Kidney (tissue), 14 donors: ENCODE results near the gene SEPTIN8. TPM values are rescaled to one million over a fixed set of nuclear protein-coding genes. Genes with fewer than 3 reads are reported as not detected.

Source experiments
- DNase-seq, 5 donors: peaks; one replicate each; pipeline ENCODE4 v3.0.0-alpha.2; 2013 to 2020
- FAIRE-seq: peaks from 2 replicates; lab custom pipeline; 2012; peaks lifted over from hg19 to GRCh38; lab: Jason Lieb, UNC
- H3K27ac ChIP-seq, 2 donors: one replicate each; pipeline ENCODE4 v1.7.0; 2013; ENCODE audit warnings: low read depth in 2 of 2, low read length in 2 of 2, inconsistent platforms in 1 of 2
- H3K27me3 ChIP-seq: one replicate; pipeline ENCODE4 v1.7.1; 2013; ENCODE audit warnings: low read length, inconsistent platforms; ENCODE audit not compliant: control insufficient read depth, insufficient read depth
- H3K36me3 ChIP-seq, 3 donors: one replicate each; pipeline versions ENCODE4 v1.7.0 to v1.7.1; 2013; ENCODE audit warnings: low read length in 3 of 3, control low read depth in 1 of 3, inconsistent platforms in 1 of 3; ENCODE audit not compliant: insufficient read depth in 3 of 3, control insufficient read depth in 2 of 3
- H3K4me1 ChIP-seq, 3 donors: one replicate each; pipeline versions ENCODE4 v1.7.0 to v1.7.1; 2013; ENCODE audit warnings: low read length in 3 of 3, inconsistent platforms in 1 of 3, low read depth in 1 of 3; ENCODE audit not compliant: control insufficient read depth in 2 of 3, insufficient read depth in 2 of 3
- H3K4me3 ChIP-seq, 3 donors: one replicate each; pipeline versions ENCODE4 v1.7.0 to v1.8.1; 2013; ENCODE audit warnings: low read length in 3 of 3, control low read depth in 1 of 3, inconsistent platforms in 1 of 3
- H3K9ac ChIP-seq, 3 donors: one replicate each; pipeline versions ENCODE4 v1.7.0 to v1.7.1; 2013; ENCODE audit warnings: low read length in 3 of 3, control low read depth in 1 of 3, inconsistent platforms in 1 of 3
- H3K9me3 ChIP-seq, 3 donors: one replicate each; pipeline versions ENCODE4 v1.7.0 to v1.7.1; 2013; ENCODE audit warnings: low read length in 3 of 3, control low read depth in 1 of 3, inconsistent platforms in 1 of 3; ENCODE audit not compliant: control insufficient read depth in 2 of 3, insufficient read depth in 1 of 3
- CTCF ChIP-seq: IDR thresholded peaks from 3 replicates; pipeline ENCODE4 v1.5.1; 2012; ENCODE audit warnings: mild to moderate bottlenecking, moderate library complexity, borderline replicate concordance; ENCODE audit not compliant: insufficient read depth; ENCODE audit errors: extremely low read depth
- intact Hi-C: fragments of 100-400 bp; cut with DNase I; formaldehyde crosslinking; loops from one replicate; pipeline ENCODE4 v1.11.1; 2022
- polyA plus RNA-seq: library from polyadenylated mRNA; stranded (reverse); fragments of 350-450 nt; fragmentation: Illumina TruSeq; extraction: RNeasy Lipid Tissue Mini Kit (QIAGEN cat#74804); gene quantifications from one replicate; pipeline ENCODE4 v1.2.3, GENCODE V29; 2014; ENCODE audit warnings: low read depth, low replicate concordance; ENCODE audit not compliant: insufficient read depth
- total RNA-seq: library from RNA; stranded (reverse); fragmentation: NEBNext Ultra II Directional; extraction: Animal tissue kit (Norgen Biotek cat#: 25700); gene quantifications from one replicate; pipeline ENCODE4 v1.2.1, GENCODE V29; 2021
- donor health status: control.
- donor health status: control.
- donor health status: control.
- donor health status: control.
- donor health status: control.
- donor health status: DM: yes; HTN: yes; CAD: no.
- donor health status: Normal renal cell carcinoma (clear cell type).

SEPTIN8 gene
- total and polyA plus RNA-seq, 2 donors from 2014 or later: 24.9 to 54.4 TPM

- no peaks in the 10 kb centered on the region for H3K4me1 ChIP-seq
- H3K36me3 ChIP-seq: no peaks in the 10 kb centered on the region
- H3K27ac ChIP-seq: no peak overlapping the region
- intact Hi-C loops: no loop called here
- DNase-seq: no peak
- H3K9ac ChIP-seq: no peak overlapping the region
- TF ChIP-seq CTCF: no peak
- FAIRE-seq: no peak
- no peaks in the 10 kb centered on the region for H3K27me3 ChIP-seq
- no peak overlapping the region for H3K4me3 ChIP-seq
- H3K9me3 ChIP-seq: no peaks in the 10 kb centered on the region
These were observed 58.3 kb downstream of the SEPTIN8 start for GRCh38 chr5:132718544-132719312.

GRCh38 chr5:132714456-132715307 lies 62.4 kb downstream of the SEPTIN8 start:
- Histone ChIP-seq H3K27ac (no peak overlapping the region), H3K9ac (no peak overlapping the region), H3K36me3 (no peaks in the 10 kb centered on the region), H3K27me3 (no peaks in the 10 kb centered on the region), H3K4me3 (no peak overlapping the region), H3K4me1 (no peaks in the 10 kb centered on the region), H3K9me3 (no peaks in the 10 kb centered on the region)
- intact Hi-C loops: no loop called here
- FAIRE-seq (peak; percentile 80), DNase-seq (peak in 2 of 5 donors; percentile 3 to 9)
- TF ChIP-seq CTCF: no peak

- Histone ChIP-seq H3K36me3 (no peaks in the 10 kb centered on the region), H3K4me3 (no peak overlapping the region), H3K27ac (no peak overlapping the region), H3K27me3 (no peaks in the 10 kb centered on the region), H3K9ac (no peak overlapping the region), H3K4me1 (no peaks in the 10 kb centered on the region), H3K9me3 (no peaks in the 10 kb centered on the region)
- intact Hi-C loops: no loop called here
- DNase-seq: no peak
- TF ChIP-seq CTCF: no peak
- FAIRE-seq: no peak
These were observed 68.4 kb downstream of the SEPTIN8 start for GRCh38 chr5:132708645-132709044.
